ENCODE data around the gene PDCL3. TPM values are rescaled to one million over a fixed set of nuclear protein-coding genes. Genes with fewer than 3 reads are reported as not detected.

Gene PDCL3
- total and polyA plus RNA-seq, 7 donors, result 23.1 to 80.5 (median 31.2) TPM

DNA sequence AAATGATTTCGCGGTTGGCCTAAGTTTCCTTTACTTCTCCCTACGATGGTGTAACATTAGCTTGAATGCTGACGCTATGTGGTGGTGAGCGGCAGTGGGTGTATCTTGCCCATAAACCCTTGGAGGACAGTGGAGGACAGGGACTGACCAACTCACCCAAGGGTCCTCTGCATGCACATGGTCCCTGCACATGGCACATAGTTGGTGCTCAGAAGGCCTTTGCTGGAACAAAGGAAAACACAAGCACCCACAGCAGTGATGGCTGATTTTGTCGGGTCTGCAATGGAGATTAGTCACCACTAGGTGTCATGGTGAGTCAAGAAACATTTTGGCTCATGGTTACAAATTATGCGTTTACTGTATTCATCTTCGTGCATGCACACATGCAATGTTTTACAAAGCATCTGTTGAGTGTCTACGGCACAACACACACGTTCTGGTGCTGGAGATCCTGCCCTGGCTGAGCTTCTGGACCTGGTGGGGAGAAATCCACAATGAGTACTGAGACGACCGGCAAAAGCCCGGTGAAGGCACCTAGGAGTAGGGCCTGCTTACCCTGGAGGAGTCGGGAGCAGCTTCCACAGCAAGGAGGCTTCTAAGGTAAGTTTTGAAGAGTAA, 44.0 kb downstream of the PDCL3 start:
- WGBS, 3 donors, result 51 to 59% (median 52%) methylated on average over 14 of the region's 14 CpGs
- intact Hi-C loops (cut with DNase I), result loop anchor here (2.0 to 5.0 kb wide), 2 partner anchors 210 to 378 kb away; no protein-coding TSS in a partner anchor
- peak; percentile 25 to 73 (median 46) for ATAC-seq
- H3K4me1 ChIP-seq, result peaks cover 6% of the 10 kb centered on the region
- no peak overlapping the region for H3K4me3 ChIP-seq
- TF ChIP-seq, protein P1, sequence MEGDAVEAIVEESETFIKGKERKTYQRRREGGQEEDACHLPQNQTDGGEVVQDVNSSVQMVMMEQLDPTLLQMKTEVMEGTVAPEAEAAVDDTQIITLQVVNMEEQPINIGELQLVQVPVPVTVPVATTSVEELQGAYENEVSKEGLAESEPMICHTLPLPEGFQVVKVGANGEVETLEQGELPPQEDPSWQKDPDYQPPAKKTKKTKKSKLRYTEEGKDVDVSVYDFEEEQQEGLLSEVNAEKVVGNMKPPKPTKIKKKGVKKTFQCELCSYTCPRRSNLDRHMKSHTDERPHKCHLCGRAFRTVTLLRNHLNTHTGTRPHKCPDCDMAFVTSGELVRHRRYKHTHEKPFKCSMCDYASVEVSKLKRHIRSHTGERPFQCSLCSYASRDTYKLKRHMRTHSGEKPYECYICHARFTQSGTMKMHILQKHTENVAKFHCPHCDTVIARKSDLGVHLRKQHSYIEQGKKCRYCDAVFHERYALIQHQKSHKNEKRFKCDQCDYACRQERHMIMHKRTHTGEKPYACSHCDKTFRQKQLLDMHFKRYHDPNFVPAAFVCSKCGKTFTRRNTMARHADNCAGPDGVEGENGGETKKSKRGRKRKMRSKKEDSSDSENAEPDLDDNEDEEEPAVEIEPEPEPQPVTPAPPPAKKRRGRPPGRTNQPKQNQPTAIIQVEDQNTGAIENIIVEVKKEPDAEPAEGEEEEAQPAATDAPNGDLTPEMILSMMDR (IDR thresholded peaks at IDR 0.05), result peak; percentile 82
- no peaks in the 10 kb centered on the region for H3K9me3 ChIP-seq
- no peaks in the 10 kb centered on the region for H3K36me3 ChIP-seq (ENCODE audit: insufficient read depth in 1 of 2, low read depth in 1 of 2)
- DNase-seq, result no peak
- no peaks in the 10 kb centered on the region for H3K27me3 ChIP-seq (ENCODE audit: insufficient read depth in 3 of 3, low read length in 2 of 3)
- H3K27ac ChIP-seq, result no peak overlapping the region

DNA sequence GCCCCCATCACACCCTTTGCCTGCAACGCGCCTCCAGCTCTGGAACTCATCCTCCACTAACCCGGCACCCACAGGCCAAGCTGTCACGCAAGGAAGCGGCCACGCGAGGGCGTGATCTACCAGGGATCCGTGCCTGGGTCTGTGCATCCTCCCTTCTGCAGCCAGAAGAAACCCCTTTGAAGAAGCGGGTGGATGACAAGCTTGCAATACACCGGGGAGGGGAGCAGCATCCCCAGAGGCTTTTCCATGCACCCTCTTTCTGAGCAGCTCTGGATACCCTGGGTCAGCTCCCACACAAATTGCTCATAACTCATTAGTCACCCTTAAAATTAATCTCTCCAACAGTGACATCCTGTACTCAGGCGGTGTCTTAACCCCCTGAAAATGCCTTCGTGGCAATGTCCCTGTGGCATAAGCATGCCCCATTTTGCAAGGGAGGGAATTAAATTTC, 47.6 kb downstream of the PDCL3 start:
- TF ChIP-seq, protein P1 (IDR thresholded peaks at IDR 0.05), result peak; percentile 55
- Histone ChIP-seq H3K9me3 (no peaks in the 10 kb centered on the region), H3K27ac (no peak overlapping the region), H3K36me3 (ENCODE audit: insufficient read depth in 1 of 2, low read depth in 1 of 2) (no peaks in the 10 kb centered on the region), H3K4me1 (no peaks in the 10 kb centered on the region), H3K4me3 (no peak overlapping the region), H3K27me3 (ENCODE audit: insufficient read depth in 3 of 3, low read length in 2 of 3) (no peaks in the 10 kb centered on the region)
- ATAC-seq, result peak; percentile 74 to 85 (median 81)
- DNase-seq, result peak; percentile 71 to 79
- intact Hi-C loops (cut with DNase I), result loop anchor here in 1 of 2 donors (1.0 kb wide), 1 partner anchor 375 kb away; no protein-coding TSS in a partner anchor
- WGBS, 3 donors, result 8 to 9% (median 8%) methylated on average over 13 of the region's 13 CpGs

DNA sequence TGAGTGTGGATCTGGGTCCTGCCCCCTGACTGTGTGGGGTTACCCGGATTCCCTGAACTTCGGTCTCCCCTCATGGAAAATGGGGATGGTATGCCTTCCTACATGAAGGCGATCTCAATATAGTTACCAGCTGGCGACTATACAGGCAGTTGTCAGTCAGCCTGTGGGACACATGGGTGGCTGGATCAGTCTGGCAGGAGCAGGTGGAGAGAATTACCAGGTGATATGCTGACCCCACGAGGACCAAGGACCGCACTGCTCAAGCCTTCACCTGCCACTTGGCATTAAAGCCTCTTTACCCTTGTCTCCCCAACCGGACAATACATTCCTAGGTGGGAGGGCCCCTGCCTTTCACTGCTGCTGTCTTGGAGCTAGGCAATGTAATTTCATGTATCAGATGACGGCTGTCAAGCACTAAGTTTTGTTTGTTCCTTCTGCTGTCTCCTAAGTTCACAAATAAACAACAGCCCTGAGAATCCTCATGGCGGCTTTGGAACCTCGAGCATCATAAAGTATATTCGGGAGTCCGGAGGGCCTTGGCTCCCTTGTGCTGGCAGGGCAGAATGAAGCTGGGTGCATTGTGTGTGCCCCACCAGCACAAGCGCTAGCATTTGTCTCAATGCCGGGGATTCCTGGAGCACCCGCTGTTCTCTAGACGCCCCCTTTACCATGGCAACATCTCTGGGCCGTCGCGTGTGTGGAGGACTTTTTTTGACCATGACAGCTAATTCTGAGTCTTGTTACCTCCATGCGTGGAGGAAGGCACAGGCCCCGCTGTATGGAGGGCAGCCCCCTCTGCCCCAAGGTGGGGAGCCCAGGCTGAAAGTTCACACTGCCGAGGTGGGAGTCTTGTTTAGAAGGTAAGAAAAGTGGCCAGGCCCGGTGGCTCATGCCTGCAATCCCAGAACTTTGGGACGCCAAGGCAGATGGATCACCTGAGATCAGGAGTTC, 48.6 kb downstream of the PDCL3 start:
- intact Hi-C loops (cut with DNase I), result no loop called here
- DNase-seq, result no peak
- Histone ChIP-seq H3K9me3 (no peaks in the 10 kb centered on the region), H3K4me3 (no peak overlapping the region), H3K27me3 (ENCODE audit: insufficient read depth in 3 of 3, low read length in 2 of 3) (no peaks in the 10 kb centered on the region), H3K4me1 (no peaks in the 10 kb centered on the region), H3K27ac (no peak overlapping the region), H3K36me3 (ENCODE audit: insufficient read depth in 1 of 2, low read depth in 1 of 2) (no peaks in the 10 kb centered on the region)
- ATAC-seq, result peak in 3 of 4 donors; percentile 42 to 62 (median 56)
- WGBS, 3 donors, result 79 to 81% (median 81%) methylated on average over 24 of the region's 24 CpGs
- TF ChIP-seq, protein P1 (IDR thresholded peaks at IDR 0.05), result no peak

DNA sequence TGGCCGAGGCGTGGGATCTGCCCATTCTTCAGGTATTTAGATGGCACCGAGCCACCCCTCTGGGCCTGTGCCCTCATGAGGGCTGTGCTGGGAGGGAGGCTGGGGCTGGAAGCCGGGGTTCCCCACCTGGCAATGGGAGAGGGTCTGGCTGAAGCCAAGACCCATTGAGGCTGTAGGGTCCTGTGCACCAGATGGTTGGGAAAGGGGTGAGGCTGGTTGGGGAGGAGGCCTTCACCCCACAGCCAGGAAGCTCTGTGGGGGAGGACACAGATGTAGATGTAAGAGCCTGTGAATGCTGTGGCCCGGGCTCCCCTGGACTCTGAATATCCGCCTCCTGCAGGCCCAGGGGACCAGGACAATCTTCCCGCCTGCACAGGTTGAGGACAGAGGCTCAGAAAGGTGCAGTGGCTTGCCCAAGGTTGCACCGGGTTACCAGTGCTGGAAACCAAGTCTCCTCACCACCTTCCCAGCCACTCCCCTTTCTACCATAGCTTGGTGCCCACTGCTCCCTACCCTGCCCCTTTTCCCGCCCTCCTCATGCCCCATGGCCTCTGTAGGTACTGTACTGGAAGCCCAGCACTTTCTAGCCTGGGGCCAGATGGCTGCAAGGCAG, 49.7 kb downstream of the PDCL3 start:
- intact Hi-C loops (cut with DNase I), result no loop called here

More for the DNA sequence above, 49.7 kb downstream of the PDCL3 start:
- 91 to 96% (median 94%) methylated on average over 9 of the region's 9 CpGs for WGBS, 3 donors
- Histone ChIP-seq H3K36me3 (ENCODE audit: insufficient read depth in 1 of 2, low read depth in 1 of 2) (no peaks in the 10 kb centered on the region), H3K27me3 (ENCODE audit: insufficient read depth in 3 of 3, low read length in 2 of 3) (no peaks in the 10 kb centered on the region), H3K4me1 (no peaks in the 10 kb centered on the region), H3K4me3 (no peak overlapping the region), H3K9me3 (no peaks in the 10 kb centered on the region), H3K27ac (no peak overlapping the region)
- TF ChIP-seq, protein P1 (IDR thresholded peaks at IDR 0.05), result no peak
- no peak for ATAC-seq
- DNase-seq, result no peak

All from psoas muscle (tissue), 8 donors.